Effector memory CD4-positive, alpha-beta T cell (primary cell): ENCODE measurements around the gene DISC1.
A peak's percentile ranks its signal among the peaks of the same experiment; 100 is the strongest.
"Not testable (repeated sequence)": the region's sequence is repeated elsewhere in the genome, so short reads cannot be mapped to it uniquely, and the experiment has no call there.

Experiments used
- DNase-seq, 3 donors: peaks; one replicate each; pipeline ENCODE4 v3.0.0-alpha.2; 2020
- H3K27ac ChIP-seq: 2 replicates; pipeline ENCODE4 v1.7.0; 2013; ENCODE audit warnings: mild to moderate bottlenecking, low read length, moderate library complexity; ENCODE audit not compliant: insufficient read depth, poor library complexity, severe bottlenecking
- H3K27me3 ChIP-seq: replicated peaks from 2 replicates; pipeline ENCODE4 v1.7.0; 2013; ENCODE audit warnings: mild to moderate bottlenecking, low read length; ENCODE audit not compliant: insufficient read depth, control insufficient read depth, poor library complexity, severe bottlenecking
- H3K36me3 ChIP-seq: 2 replicates; pipeline ENCODE4 v1.7.0; 2013; ENCODE audit warnings: mild to moderate bottlenecking, low read length, moderate library complexity; ENCODE audit not compliant: control insufficient read depth, insufficient read depth
- H3K4me1 ChIP-seq: 2 replicates; pipeline ENCODE4 v1.7.0; 2013; ENCODE audit warnings: low read length, mild to moderate bottlenecking; ENCODE audit not compliant: control insufficient read depth, insufficient read depth, poor library complexity, severe bottlenecking
- H3K4me3 ChIP-seq: 2 replicates; pipeline ENCODE4 v1.7.0; 2013; ENCODE audit warnings: low read length, low read depth, mild to moderate bottlenecking; ENCODE audit not compliant: insufficient read depth, poor library complexity, severe bottlenecking
- H3K9me3 ChIP-seq: 2 replicates; pipeline ENCODE4 v1.7.0; 2013; ENCODE audit warnings: mild to moderate bottlenecking, low read length, moderate library complexity; ENCODE audit not compliant: control insufficient read depth

The DISC1 gene

DNA sequence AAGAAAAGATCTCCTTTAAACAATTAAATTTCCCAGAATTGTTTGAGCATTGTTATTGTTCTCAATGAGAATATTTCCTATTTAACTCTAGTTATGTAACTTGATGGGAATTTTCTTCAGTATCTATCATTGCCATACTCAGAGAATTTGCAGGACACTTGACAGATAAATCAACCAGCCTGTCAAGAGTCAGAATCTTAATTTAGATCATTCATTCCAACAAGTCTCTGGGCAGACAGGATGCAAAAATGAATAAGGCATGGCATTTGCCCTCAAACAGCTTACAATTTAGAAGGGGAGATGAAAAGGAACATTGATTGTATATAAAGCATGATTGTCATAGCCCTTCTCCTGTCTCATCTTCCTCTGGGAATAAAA is 7.3 kb upstream of the DISC1 start:
- Histone ChIP-seq H3K36me3 (no peaks in the 10 kb centered on the region), H3K27ac (no peak overlapping the region), H3K4me1 (peaks cover 7% of the 10 kb centered on the region), H3K27me3 (no peaks in the 10 kb centered on the region), H3K9me3 (no peaks in the 10 kb centered on the region), H3K4me3 (no peak overlapping the region)
- no peak for DNase-seq

DNA sequence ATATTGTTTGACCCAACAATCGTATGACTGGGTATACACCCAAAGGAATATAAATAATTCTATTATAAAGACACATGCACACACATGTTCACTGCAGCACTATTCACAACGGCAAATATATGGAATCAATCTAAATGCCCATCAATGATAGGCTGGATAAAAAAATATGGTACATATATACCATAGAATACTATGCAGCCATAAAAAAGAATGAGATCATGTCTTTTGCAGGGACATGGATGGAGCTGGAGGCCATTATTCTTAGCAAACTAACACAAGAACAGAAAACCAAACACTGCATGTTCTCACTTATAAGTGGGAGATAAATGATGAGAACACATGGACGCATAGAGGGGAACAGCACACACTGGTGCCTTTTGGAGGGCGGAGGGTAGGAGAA is 1.5 kb upstream of the DISC1 start:
- not testable (repeated sequence) for H3K27me3 ChIP-seq, H3K27ac ChIP-seq, H3K9me3 ChIP-seq, H3K36me3 ChIP-seq, DNase-seq, H3K4me3 ChIP-seq
- H3K4me1 ChIP-seq: peaks cover 30% of the 10 kb centered on the region

DNA sequence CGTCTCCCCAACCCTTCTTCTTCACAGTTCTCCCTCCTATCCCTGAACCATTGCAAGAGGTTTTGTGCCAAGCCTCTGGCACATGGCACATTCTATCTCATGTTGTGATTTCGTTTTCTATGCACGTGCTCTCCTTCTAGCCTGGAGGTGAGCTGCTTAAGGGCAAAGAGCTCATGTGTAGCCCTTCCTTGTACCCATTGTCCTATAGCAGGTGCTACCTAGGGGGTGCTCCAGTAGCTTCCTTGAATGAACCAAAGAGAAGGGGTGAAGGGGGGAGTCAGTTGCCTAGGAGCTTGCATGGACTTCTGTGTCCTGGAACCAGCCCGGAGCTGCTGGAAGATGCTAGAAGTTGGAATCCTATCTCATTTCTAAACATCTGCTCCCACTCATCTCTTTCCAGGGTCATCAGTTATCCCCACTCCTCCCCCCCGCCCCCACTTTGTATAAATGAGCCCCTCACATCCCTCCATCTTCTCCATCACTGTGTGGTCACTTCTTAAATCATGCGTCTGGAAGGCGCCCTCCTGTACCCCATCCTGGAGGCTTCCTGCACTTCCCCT is 535 bp upstream of the DISC1 start:
- H3K9me3 ChIP-seq: no peaks in the 10 kb centered on the region
- no peak for DNase-seq

DNA sequence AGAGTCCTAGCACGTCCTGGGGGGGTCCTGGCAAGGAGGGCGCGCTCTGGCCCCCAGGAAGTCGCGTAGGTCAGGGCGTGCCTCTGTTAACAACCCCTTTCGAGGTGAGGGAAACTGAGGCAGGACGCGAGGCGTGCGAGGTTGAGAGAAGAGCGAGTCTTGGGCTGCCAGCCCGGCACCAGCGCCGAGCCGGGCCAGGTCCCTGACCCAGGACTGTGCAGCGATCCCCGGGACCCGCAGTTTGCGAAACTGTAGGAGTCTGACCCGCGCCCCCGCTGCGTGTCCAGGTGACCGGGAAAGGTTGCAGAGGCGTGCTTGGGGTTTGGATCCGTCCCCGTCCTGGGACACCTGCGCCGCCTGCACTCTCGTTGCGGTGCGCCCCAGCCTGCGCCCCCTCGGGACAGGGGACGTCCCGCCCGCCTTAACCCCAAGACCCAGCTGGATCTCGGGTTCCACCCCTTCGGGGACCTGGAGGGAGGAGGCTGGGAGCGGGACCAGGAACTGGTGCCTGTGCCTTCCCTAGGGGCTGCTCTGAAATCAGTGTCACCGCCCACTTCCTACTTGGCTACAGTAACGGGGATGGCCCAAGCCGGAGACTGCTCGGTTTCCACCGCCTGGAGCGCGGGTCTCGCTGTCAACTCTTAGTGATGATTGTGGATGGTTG is 493 bp downstream of the DISC1 start:
- Histone ChIP-seq H3K27me3 (no peaks in the 10 kb centered on the region), H3K9me3 (no peaks in the 10 kb centered on the region), H3K36me3 (peaks cover 4% of the 10 kb centered on the region), H3K4me1 (peaks cover 30% of the 10 kb centered on the region), H3K27ac (peak overlapping the region; percentile 75), H3K4me3 (peak overlapping the region; percentile 92)
- peak; percentile 15 to 34 (median 24) for DNase-seq

More for the DNA sequence above, 535 bp upstream of the DISC1 start:
- Histone ChIP-seq H3K36me3 (peaks cover 4% of the 10 kb centered on the region), H3K27ac (peak overlapping the region; percentile 75), H3K4me1 (peaks cover 30% of the 10 kb centered on the region), H3K27me3 (no peaks in the 10 kb centered on the region), H3K4me3 (peak overlapping the region; percentile 92)

DNA sequence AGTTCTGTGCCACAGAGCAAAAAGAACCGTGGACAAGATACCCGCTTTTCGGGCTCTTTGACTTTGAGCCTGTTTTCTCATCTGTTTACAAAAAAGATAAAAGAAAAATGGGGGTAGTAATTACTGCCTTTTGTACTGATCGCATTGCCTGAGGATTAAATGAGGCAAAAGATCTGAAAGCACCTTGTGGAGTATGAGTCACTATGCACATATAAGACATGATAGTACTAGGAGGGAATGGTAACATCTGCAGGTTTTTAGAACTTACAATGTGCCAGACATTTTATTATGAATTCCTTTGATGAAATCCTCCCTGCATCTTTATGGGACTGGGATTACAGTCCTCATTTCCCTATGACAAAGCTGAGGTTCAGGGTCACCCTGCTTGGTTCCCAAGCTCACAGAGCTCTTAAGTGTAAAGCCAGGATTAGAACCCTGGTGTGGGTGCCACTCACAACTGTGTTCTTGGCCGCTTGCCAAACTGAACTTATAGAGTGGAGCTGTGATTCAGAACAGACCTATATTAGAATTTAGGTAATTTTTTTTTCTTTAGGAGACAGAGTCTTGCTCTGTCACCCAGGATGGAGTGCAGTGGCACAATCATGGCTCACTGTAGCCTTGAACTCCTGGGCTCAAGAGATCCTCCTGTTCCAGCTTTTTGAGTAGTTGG is 1.8 kb downstream of the DISC1 start:
- H3K27ac ChIP-seq: peak overlapping the region; percentile 75
- H3K36me3 ChIP-seq: peaks cover 4% of the 10 kb centered on the region
- no peaks in the 10 kb centered on the region for H3K9me3 ChIP-seq
- peaks cover 30% of the 10 kb centered on the region for H3K4me1 ChIP-seq
- H3K27me3 ChIP-seq: no peaks in the 10 kb centered on the region
- no peak overlapping the region for H3K4me3 ChIP-seq
- peak in 1 of 3 donors; percentile 14 for DNase-seq

DNA sequence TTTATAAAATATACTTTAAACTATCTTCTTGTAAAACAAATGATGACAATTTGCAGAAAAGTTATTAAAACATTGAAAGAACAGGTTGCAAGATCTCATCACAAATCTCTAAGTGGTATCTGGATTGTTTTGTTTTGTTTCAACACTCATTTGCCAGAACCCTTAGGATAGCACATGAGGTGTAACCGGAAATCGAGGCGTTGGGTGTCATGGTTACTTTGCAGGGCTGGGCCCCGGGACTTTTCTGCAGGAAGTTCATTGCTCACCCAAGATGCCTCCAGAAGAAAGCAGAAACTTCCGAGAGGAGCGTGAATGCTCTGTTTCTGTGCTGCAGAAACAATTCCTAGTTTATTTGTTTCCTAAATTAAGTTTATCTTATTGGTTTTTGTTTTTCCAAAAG is 2.5 kb downstream of the DISC1 start:
- H3K27ac ChIP-seq: peak overlapping the region; percentile 75
- peaks cover 30% of the 10 kb centered on the region for H3K4me1 ChIP-seq
- no peaks in the 10 kb centered on the region for H3K27me3 ChIP-seq
- peak in 1 of 3 donors; percentile 7 for DNase-seq
- H3K9me3 ChIP-seq: no peaks in the 10 kb centered on the region
- H3K4me3 ChIP-seq: no peak overlapping the region
- H3K36me3 ChIP-seq: peaks cover 4% of the 10 kb centered on the region

DNA sequence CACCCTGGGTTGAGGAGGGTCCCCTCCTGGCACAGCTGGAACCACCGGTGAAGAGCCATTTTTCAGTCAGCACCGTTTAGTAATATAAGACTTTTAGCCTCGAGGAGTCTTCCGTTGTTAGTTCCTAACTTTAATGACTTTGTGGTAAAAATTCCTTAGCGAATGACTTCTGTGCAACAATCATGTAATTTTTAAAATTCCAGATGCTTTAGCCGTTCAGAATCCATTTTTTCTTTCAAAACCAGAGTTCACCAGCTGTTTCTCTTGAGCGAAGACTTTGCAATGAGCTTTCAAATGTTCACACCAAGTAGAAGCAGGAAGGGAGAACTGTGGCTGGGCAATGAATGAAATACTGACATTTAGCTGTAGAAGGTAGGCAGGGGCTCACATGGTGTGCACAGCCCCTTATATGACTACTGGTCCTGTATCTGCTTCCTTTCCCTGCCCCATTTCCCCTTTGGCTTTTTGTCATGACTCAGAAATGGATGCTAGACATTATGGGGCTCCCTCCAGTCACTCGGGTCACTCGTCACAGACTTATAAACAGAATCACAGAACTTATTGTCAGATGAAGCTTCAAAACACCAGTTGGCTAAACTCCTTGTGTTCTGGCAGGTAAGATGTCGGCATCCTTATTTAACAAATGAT is 4.1 kb downstream of the DISC1 start:
- H3K9me3 ChIP-seq: no peaks in the 10 kb centered on the region
- no peak overlapping the region for H3K27ac ChIP-seq
- no peak for DNase-seq
- H3K36me3 ChIP-seq: peaks cover 4% of the 10 kb centered on the region
- H3K27me3 ChIP-seq: no peaks in the 10 kb centered on the region
- peaks cover 29% of the 10 kb centered on the region for H3K4me1 ChIP-seq
- H3K4me3 ChIP-seq: no peak overlapping the region

DNA sequence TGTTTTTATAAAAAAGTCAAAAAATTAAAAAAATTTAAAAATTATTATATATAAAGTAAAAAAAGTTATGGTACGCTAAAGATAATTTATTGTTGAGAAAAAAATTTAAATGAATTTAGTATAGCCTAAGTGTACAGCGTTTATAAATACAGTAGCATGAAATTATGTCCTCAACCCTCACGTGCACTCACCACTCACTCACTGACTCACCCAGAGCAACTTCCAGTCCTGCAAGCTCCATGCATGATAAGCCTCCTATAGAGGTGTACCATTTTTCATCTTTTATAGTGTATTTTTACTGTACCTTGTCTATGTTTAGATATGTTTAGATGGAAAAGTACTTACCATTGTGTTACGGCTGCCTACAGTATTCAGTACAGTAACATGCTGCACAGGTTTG is 5.1 kb downstream of the DISC1 start:
- no peak overlapping the region for H3K4me3 ChIP-seq
- H3K9me3 ChIP-seq: no peaks in the 10 kb centered on the region
- no peaks in the 10 kb centered on the region for H3K27me3 ChIP-seq
- peaks cover 4% of the 10 kb centered on the region for H3K36me3 ChIP-seq
- H3K4me1 ChIP-seq: peaks cover 22% of the 10 kb centered on the region
- DNase-seq: no peak
- H3K27ac ChIP-seq: no peak overlapping the region

DNA sequence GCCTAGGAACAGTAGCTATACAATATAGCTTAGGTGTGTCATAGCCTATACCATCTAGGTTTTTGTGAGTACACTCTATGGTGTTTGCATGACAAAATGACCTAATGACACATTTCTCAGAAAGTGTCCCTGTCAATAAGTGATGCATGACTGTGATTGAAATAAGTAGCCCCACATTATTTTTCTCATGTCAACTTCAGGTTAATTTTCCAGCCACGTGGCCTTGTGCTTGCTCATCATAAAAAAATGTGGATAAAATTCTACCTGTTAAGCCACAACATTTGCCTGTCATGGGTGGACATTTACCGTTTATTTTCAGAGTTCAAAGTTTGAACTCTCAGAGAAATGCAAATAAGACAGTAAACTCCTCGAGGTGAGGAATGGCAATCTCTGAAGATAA is 5.5 kb downstream of the DISC1 start:
- peaks cover 22% of the 10 kb centered on the region for H3K4me1 ChIP-seq
- H3K27ac ChIP-seq: no peak overlapping the region
- no peak overlapping the region for H3K4me3 ChIP-seq
- DNase-seq: no peak
- no peaks in the 10 kb centered on the region for H3K9me3 ChIP-seq
- peaks cover 4% of the 10 kb centered on the region for H3K36me3 ChIP-seq
- H3K27me3 ChIP-seq: no peaks in the 10 kb centered on the region
